ENCODE data around the gene GAK.

DNA sequence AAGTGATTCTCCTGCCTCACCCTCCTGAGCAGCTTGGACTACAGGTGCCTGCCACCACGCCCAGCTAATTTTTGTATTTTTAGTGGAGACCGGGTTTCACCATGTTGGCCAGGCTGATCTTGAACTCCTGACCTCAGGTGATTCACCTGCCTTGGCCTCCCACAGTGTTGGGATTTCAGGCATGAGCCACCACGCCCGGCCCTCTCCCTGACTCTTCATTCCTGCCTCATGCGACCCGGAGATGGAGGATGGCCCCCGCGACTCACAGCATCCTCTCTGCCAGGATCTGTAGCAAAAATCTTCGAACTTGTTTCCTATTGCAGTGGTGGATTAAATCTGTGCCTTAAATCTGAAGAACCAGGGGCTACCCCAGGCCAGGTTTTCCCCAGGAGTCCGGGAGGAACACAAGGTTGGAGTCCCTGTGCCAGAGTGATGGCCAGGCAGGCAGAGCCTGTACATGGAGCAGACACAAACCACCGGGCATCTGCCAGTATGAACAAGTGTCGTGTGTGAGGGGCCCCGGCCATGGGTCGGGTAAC, 117.7 kb downstream of the GAK start:
- TF ChIP-seq SIN3A (IDR thresholded peaks at IDR 0.05; ENCODE audit: borderline replicate concordance, insufficient read depth, low read length) (no peak), REST (IDR thresholded peaks at IDR 0.05; ENCODE audit: insufficient read depth in 1 of 2, low read depth in 2 of 2, low read length in 2 of 2) (no peak)
